HG03135 (cell line): ENCODE measurements around the gene TMEM185A.
"Not testable (repeated sequence)": the region's sequence is repeated elsewhere in the genome, so short reads cannot be mapped to it uniquely, and the experiment has no call there.

ENCODE experiments used
- ATAC-seq: cut with Tn5 transposase; IDR thresholded peaks from one replicate; pipeline ENCODE4 v1.9.1; 2021; ENCODE audit warnings: mild to moderate bottlenecking, moderate library complexity; ENCODE audit not compliant: unreplicated experiment

Gene TMEM185A

DNA sequence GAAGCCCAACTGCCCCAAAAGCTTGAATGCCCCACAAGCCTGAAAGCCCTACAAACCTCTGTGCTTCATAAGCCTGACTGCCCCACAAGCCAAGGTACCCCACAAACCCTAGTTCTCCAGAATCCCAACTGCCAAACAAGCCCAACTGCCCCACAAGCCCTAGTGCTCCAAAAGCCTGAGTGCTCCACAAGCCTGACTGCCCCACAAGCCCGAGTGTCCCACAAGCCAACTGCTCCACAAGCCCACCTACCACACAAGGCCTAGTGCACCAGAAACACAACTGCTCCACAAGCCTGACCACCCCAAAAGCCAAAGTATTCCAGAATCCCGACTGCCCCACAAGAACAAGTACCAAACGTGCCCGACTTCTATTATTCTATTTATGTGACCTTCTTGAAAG is 68.2 kb downstream of the TMEM185A start:
- no peak for ATAC-seq

DNA sequence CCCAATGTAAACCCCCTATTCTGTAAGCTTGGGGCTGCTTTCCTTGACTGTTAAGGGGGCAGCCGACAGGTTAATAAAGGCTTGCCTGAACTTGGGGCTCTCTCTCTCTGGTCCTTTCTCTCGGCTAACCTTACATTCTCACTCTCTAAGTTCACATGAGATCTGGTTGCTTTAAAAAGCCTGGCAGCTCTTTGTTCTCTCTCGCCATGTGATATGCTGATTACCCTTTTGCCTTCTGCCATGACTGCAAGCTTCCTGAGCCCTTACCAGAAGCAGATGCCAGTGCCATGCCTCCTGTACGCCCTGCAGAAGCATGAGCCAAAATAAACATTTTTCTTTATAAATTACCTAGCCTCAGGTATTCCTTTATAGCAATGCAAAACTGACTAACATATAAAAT is 76.3 kb downstream of the TMEM185A start:
- not testable (repeated sequence) for ATAC-seq

DNA sequence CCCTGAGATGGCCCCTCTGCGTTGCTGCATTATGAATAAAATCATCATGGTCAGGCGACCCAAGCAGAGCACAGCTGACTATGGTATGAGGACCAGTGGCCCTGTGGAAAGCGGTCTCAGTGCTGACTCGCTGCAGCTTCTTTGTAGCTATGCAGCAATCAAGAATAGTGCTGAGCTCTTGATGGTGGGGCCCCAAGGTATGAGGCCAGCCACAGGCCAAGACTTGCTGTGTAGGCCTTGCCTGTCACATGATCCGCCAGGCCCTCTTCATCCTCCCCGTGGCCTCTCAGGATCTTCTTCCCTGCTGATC is 79.7 kb downstream of the TMEM185A start:
- not testable (repeated sequence) for ATAC-seq

DNA sequence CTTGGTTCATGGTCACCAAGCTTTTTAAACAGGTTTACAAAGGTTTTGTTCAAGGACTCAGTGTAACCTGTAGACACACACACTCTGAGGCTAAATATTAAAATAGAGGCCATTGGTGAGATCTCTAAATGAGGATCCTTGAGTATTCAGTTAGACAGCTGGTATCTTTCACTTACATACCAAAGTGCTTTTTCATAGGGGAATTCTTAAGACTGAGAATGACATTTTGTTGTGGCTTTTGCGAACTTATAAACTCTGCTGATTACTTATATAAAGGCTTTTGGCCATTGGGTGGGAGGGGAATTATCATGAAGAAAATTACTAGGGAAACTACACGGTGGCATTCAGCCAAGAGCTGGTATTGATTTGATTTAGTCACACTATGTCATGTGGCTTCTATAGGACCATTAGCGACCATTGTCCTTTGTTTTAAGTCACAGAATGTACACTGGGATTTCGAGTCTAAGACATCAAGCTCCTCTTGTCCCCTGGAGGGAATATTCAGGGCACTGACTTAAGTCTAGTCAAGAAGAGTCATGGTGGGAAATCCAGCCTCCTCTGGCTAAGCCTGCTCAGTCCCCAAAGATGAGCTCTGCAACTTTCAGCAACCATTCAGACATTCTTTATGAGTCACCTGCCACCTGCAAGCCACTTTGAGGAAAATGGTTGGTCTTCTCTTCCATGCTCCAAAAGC is 80.2 kb downstream of the TMEM185A start:
- not testable (repeated sequence) for ATAC-seq

DNA sequence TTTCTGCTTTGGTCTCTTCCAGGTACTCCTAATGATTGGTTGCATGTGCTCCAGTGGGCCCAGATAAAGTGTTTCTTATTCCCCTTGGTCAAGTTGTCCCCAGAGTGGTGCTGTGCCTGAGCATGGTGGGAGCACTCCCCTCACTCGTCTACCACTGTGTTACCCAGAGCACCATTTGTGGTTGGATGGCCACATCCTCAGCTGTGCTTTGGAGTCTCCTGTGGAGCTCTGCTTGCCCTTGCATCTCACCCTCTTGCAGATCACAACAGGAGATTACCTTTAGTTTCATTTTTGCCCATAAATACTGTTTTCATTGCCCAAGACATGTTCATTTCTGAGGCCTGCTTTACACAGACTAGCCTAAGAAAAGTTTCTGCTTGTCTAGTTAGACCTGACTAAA is 81.1 kb downstream of the TMEM185A start:
- ATAC-seq: not testable (repeated sequence)

DNA sequence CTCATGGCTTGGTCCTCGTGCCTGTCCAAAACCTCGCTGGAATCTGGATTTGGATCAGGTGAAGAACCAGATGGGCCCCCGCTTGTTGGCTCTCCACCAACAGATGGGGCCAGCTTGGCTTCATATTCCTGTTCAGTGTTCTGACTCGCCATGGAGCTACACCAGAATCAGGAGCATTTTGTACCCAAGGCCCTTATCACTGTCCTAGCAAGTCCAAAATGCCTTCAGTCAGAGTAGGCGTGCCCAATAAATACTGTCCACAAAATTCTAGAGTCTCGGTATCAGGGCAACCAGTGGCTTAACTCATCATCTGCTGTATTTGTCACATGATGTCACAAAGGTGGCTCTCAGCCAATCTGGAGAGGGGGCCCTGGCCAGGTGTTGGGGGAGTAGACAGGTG is 81.9 kb downstream of the TMEM185A start, which contains the start of gene HSFX3:
Gene HSFX3 (minus strand): TSS at position 224 of the 400 bp plus-strand sequence. CDS start 72 bp downstream, at position 152.
- not testable (repeated sequence) for ATAC-seq

DNA sequence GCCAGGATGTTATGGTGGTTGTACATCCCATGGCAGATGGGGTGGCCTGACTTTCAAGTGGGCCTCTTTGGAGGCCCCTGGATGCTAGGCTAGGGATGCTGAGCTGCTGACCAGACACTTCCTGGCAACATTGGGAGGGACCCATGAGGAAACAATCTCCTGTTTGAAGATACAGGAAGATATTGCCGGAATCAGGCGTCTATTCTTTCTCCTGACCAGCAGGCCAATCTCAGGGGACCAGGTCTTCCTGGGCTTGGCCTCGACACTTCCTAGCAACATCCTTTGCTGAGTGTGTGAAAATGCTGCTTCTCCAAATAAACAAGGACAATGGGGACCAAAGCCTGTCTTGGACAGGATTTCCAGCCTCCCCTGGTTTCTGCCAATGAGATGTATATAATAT is 83.8 kb downstream of the TMEM185A start:
- ATAC-seq: not testable (repeated sequence)

DNA sequence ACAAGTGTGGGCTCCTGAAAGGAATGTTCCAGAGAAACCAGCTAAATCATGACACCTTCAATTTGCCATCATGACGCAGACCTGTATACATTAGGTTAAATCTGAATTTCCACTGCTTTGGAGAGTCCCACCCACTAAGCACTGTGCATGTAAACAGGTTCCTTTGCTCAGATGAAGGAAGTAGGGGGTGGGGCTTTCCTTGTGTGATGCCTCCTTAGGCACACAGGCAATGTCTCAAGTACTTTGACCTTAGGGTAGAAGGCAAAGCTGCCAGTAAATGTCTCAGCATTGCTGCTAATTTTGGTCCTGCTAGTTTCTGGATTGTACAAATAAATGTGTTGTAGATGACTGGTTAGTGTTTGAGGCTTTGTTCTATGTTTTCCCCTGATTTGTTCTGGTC is 84.6 kb downstream of the TMEM185A start:
- not testable (repeated sequence) for ATAC-seq
